Ramos (cell line): ENCODE data around the gene MDN1.

Experiments
- in situ Hi-C: fragments of 300-500 bp; cut with MboI; formaldehyde crosslinking; loops from one replicate; pipeline ENCODE4 v1.14.3; 2022; ENCODE audit warnings: low sequenced_read_pairs; ENCODE audit not compliant: unreplicated experiment

Gene MDN1

DNA sequence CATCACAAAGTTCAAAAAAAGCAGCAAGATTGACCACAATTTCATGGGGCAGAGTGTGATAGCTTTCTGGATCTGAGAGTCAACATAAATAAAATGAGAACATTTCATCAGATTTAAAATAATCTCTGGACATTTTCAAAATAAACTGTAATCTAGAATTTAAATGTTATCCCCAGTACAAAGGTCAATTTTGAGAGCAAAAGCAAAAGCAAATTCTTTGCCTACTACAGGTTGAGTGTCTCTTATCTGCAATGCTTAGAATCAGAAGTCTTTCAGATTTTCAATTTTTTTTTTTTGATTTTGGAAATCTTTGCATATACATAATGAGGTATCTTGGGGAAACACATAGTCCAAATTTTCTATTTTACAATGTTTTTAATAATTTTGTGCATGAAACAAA is 113.5 kb downstream of the MDN1 start:
- in situ Hi-C loops, result no loop called here

DNA sequence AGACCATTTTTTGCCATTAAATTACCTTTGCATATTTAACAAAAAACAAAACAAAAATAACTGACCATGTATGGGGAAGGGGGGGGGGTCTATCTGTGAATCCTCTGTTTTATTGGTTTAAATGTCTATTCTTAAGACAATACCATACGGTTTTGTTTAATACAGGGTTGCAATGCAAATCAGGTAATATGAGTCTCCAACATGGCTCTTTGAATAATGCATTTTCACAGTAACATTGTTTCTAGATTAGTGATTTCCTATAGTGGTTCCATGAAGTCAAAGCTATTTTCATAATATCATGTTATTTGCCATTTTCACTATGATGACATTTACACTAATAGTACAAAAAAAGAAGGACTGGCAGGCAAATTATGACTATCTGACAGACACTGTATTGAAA is 116.3 kb downstream of the MDN1 start:
- in situ Hi-C loops, result no loop called here

DNA sequence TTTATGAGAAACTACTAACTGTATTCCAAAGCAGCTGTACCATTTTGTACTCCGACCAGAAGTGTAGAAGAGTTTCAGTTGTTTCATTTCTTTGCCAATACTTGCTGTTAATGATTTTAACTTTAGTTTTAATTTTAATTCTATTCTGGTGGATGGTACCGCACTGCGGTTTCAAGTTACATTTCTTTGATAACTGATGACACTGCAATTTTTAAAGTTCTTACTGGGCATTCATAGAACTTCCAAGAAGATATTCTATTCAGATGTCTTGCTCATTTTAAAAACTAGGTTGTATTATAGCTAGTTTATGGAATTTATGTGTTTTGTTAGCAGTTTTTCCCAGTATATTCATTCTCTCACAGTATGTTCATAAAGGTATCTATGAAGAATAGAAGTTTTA is 117.2 kb downstream of the MDN1 start:
- in situ Hi-C loops, result no loop called here

- in situ Hi-C loops, result no loop called here
These were observed 123.9 kb downstream of the MDN1 start for GRCh38 chr6:89695667-89696066.

GRCh38 chr6:89694428-89694827 is 125.2 kb downstream of the MDN1 start:
- in situ Hi-C loops, result no loop called here

GRCh38 chr6:89693207-89693606 is 126.4 kb downstream of the MDN1 start:
- in situ Hi-C loops, result no loop called here

DNA sequence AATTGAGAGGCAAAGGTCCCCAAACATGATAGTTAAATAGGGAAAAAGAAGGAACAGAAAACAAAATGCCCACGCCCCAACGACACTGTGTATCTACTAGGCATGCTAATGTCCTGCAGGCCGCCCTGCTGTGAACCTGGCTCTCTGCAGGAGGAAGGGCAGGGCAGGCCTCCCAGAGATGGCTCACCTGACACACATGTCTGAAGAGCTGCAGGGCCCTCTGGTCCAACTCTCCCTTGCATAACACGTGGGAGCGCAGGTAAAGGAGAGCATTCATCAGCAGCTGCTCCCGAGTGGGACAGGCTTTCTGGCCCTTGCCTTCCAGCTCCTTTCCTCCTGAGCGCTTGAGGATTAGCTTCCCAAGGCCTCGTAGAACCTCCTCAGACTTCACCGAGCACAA is 127.3 kb downstream of the MDN1 start:
- in situ Hi-C loops, result no loop called here

- in situ Hi-C loops, result no loop called here
These were observed 128.7 kb downstream of the MDN1 start for GRCh38 chr6:89690944-89691324.

DNA sequence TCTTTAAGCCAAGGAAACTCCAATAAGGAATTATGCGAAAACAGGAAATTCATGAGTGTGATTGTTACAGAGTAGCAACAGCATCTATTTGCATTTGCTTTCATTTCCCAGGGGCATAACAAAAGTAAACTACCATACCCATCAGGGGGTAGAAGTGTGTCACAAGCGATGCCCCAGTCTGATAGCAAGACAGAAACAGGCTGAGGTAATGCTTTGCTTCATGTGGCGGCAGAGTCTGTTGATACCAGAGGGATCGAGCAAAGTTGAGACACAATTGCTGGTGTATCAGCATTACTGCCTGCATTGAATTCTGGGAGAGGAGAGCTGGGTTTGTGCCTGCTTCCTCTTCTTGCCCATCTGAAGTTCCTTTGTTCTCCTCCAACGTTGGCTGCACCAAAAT is 129.9 kb downstream of the MDN1 start:
- in situ Hi-C loops, result no loop called here

GRCh38 chr6:89688328-89688727 is 131.3 kb downstream of the MDN1 start:
- in situ Hi-C loops, result no loop called here

- in situ Hi-C loops, result no loop called here
These were observed 134.3 kb downstream of the MDN1 start for GRCh38 chr6:89685311-89685710.

DNA sequence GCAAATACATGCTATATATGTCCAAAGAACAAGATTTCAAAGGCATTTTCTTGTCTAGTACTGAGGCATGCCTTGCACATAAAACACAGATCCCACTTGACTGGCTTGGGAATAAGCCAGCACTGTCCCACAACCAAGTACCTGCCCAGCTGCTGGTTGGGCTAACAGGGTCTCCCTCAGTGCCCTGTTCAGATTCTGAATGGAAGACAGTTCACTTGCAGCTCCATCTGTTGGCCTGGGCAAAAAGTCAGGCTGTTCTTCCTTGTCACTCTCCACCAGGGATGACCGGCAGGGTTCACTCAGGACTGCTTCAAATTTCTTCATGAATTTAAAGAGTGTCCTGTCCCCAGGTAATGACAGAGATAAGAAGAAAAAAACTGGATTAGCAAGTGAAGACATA is 136.6 kb downstream of the MDN1 start:
- in situ Hi-C loops, result no loop called here

DNA sequence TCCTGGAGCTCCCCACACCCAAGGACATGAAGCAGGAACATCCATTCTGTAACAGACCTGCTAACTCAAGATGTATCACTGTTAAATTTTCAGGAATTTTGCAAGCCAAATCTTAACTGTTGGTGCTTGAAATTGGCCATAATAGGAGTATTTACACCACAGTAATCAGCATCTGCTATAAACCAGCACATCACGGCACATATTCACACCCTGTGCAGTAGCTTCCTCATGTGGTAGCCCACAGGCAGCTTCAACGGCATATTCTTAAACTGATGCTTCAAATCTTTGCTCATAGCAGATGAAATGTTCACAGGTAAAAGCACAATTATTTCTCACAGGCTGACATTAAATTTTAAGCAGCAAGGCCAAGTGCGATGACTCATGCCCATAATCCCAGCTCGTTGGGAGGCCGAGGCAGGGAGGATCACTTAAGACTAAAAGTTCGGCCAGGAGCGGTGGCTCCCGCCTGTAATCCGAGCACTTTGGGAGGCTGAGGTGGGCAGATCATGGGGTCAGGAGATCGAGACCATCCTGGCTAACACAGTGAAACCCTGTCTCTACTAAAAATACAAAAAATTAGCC is 137.5 kb downstream of the MDN1 start:
- in situ Hi-C loops, result no loop called here

- in situ Hi-C loops, result no loop called here
These were observed 139.0 kb downstream of the MDN1 start for GRCh38 chr6:89680551-89680950.

GRCh38 chr6:89680150-89680549 is 139.4 kb downstream of the MDN1 start:
- in situ Hi-C loops, result no loop called here

DNA sequence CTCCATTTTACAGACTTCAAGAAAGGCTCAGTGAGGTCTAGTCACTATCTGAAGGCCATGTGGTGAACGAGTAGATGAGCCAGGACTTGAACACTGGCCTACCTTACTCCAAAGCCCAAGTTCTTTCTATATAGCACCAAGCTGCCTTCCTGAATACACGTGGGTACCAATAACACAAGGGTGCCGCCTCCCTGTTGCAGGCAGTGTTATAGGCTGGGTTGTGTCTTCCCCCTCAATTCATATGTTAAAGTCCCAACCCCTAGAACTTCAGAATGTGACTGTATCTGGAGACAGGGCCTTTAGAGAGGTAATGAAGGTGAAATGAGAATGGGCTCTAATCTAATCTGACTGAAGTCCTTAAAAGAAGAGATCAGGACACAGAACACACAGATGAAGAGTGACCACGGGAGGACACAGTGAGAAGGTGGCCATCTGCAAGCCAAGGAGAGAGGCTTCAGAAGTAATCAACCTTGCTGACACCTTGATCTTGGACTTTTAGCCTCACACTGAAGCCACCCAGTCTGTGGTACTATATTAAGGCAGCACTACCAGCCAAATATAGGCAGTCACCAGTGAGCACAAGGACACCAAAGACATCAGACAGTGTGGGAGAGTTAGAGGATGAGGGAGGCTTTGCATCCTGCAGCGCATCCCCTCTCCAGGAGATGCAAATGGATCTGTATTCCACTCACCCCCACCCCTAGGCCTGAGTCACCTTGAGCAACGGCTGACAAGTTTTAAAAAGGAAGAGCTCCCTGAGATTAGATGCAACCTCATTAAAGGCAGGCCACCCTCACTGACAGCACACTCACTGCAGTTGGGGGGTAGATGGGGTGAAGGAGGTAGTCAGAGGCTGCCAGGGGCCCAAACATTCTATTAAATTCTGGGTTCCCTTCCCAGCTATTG is 140.1 kb downstream of the MDN1 start:
- in situ Hi-C loops, result no loop called here

GRCh38 chr6:89678531-89678930 is 141.1 kb downstream of the MDN1 start:
- in situ Hi-C loops, result no loop called here

GRCh38 chr6:89675949-89676748 is 143.4 kb downstream of the MDN1 start:
- in situ Hi-C loops, result no loop called here

DNA sequence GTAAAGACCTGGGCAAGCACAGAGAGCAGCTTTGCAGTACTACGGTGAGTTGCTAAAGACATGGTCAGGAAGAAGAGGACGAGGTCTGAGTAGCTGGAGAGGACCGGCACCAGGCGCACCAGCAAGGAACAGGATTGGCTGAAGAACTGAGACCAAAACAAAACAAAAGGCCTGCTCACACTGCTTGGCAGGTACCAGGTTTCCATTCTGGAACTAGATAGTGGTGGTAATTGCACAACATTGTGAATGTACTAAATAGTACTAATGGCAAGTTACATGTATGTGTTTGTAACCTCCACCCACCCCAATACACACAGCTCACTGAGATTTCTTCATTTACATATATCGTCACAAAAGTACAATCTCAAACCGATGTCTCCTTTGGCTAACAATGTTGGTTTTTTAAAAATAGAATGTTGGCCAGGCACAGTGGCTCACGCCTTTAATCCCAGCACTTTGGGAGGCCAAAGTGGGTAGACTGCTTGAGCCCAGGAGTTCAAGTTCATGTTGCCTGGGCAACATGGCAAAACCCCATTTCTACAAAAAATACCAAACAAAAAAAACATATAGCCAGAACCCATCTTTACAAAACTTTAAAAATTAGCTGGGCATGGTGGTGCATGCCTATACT is 148.5 kb downstream of the MDN1 start:
- in situ Hi-C loops, result no loop called here

DNA sequence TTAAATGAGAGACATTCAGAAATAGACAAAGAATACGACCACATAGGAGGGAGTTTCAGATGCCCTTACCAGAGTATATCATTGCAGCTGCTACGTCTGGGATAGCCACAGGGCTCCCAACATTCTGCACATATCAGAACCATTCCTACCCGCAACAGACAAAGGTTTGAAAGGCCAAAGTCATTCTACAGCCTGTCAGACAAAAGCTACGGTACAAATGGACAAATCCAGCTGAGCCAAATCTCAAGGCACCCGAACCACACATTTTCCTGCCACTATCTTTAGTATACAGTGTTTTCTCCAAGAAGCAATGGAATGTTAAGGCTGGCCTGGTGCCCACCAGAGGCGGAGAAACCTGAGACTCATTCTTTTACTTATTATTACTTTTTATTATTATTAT is 150.6 kb downstream of the MDN1 start:
- in situ Hi-C loops, result no loop called here
